Muscle of arm (tissue), 12 donors: ENCODE measurements around the gene R3HDM1. TPM values are rescaled to one million over a fixed set of nuclear protein-coding genes. Genes with fewer than 3 reads are reported as not detected.

Source experiments
- polyA plus RNA-seq, 12 donors: library from polyadenylated mRNA; unstranded; fragments of 120-200 nt; gene quantifications; one replicate each; pipeline ENCODE4 v1.2.1, GENCODE V29; 2013; ENCODE audit not compliant: insufficient read length in 12 of 12

R3HDM1 gene
- polyA plus RNA-seq, 12 donors, result 17.0 to 45.7 (median 27.2) TPM; not detected in 1

Other genes with a start within 250 kb of the R3HDM1 start
- 1 to 10 TPM in 11 of 12 donors, not detected in 1; 4.5 to 9.6 (median 7.3) TPM for gene ZRANB3, start 266 bp upstream of the R3HDM1 start, polyA plus RNA-seq
- 100 to 1,000 TPM in 4 of 12 donors, 10 to 100 TPM in 8; 68.0 to 113 (median 88.7) TPM for gene UBXN4, start 210.4 kb downstream of the R3HDM1 start, polyA plus RNA-seq